SU-DHL-6 (cell line): ENCODE results near the gene LRRC56.

Experiments
- CTCF ChIP-seq: fragments of 200-600 bp; sonication (generic); IDR thresholded peaks from one replicate; pipeline ENCODE4 v1.5.1; 2017; ENCODE audit warnings: antibody characterized with exemption, mild to moderate bottlenecking, low read length, moderate library complexity; ENCODE audit not compliant: insufficient read depth, poor library complexity, severe bottlenecking
- EZH2phosphoT487 ChIP-seq: fragments of 200-600 bp; sonication (generic), shearing (Covaris generic); conservative IDR thresholded peaks from 2 replicates; pipeline ENCODE4 v1.6.1; 2018; ENCODE audit warnings: mild to moderate bottlenecking, antibody characterized with exemption, low read length, moderate library complexity, mixed read lengths

- TF ChIP-seq CTCF (no peak), EZH2phosphoT487 (no peak)
These were observed 3.5 kb downstream of the LRRC56 start for GRCh38 chr11:540583-541432.
